ENCODE data around the gene UBXN6. TPM values are rescaled to one million over a fixed set of nuclear protein-coding genes. Genes with fewer than 3 reads are reported as not detected.

UBXN6 gene
- total RNA-seq, 1 donor from 2014 or later: 47.9 TPM

GRCh38 chr19:4472174-4472974 lies 14.8 kb upstream of the UBXN6 start, which contains the start of gene HDGFL2:
TSS of gene HDGFL2 (plus strand) at chr19:4472297. CDS start at chr19:4472351, 54 bp downstream.
- peak; percentile 97 for DNase-seq
- Mint-ChIP-seq H3K9me3 (ENCODE audit: unreplicated experiment) (peaks cover 7% of the 10 kb centered on the region), H3K4me1 (ENCODE audit: low read depth, unreplicated experiment) (peaks cover 5% of the 10 kb centered on the region), H3K36me3 (ENCODE audit: unreplicated experiment) (no peaks in the 10 kb centered on the region), H3K27ac (ENCODE audit: unreplicated experiment) (peak within 1 kb of the TSS; percentile 84), H3K27me3 (ENCODE audit: unreplicated experiment) (peaks cover 5% of the 10 kb centered on the region), H3K4me3 (ENCODE audit: unreplicated experiment) (peak within 1 kb of the TSS; percentile 94)
- no peak for TF ChIP-seq CTCF (IDR thresholded peaks at IDR 0.05; ENCODE audit: partially characterized antibody, unreplicated experiment)

GRCh38 chr19:4471403-4472173 lies 14.0 kb upstream of the UBXN6 start:
- Mint-ChIP-seq H3K27me3 (ENCODE audit: unreplicated experiment) (peaks cover 5% of the 10 kb centered on the region), H3K27ac (ENCODE audit: unreplicated experiment) (no peak overlapping the region), H3K4me1 (ENCODE audit: low read depth, unreplicated experiment) (peaks cover 4% of the 10 kb centered on the region), H3K36me3 (ENCODE audit: unreplicated experiment) (no peaks in the 10 kb centered on the region), H3K4me3 (ENCODE audit: unreplicated experiment) (no peak overlapping the region), H3K9me3 (ENCODE audit: unreplicated experiment) (peaks cover 7% of the 10 kb centered on the region)
- TF ChIP-seq CTCF (IDR thresholded peaks at IDR 0.05; ENCODE audit: partially characterized antibody, unreplicated experiment): no peak
- DNase-seq: peak; percentile 95

- Mint-ChIP-seq H3K27me3 (ENCODE audit: unreplicated experiment) (no peaks in the 10 kb centered on the region), H3K36me3 (ENCODE audit: unreplicated experiment) (no peaks in the 10 kb centered on the region), H3K4me3 (ENCODE audit: unreplicated experiment) (no peak overlapping the region), H3K4me1 (ENCODE audit: low read depth, unreplicated experiment) (no peaks in the 10 kb centered on the region), H3K27ac (ENCODE audit: unreplicated experiment) (no peak overlapping the region), H3K9me3 (ENCODE audit: unreplicated experiment) (peaks cover 3% of the 10 kb centered on the region)
- TF ChIP-seq CTCF (IDR thresholded peaks at IDR 0.05; ENCODE audit: partially characterized antibody, unreplicated experiment): no peak
- DNase-seq: no peak
Observed at GRCh38 chr19:4467835-4468234, 10.2 kb upstream of the UBXN6 start.

- H3K4me1 Mint-ChIP-seq (ENCODE audit: low read depth, unreplicated experiment): no peaks in the 10 kb centered on the region
- H3K9me3 Mint-ChIP-seq (ENCODE audit: unreplicated experiment): peaks cover 1% of the 10 kb centered on the region
- H3K27ac Mint-ChIP-seq (ENCODE audit: unreplicated experiment): no peak overlapping the region
- no peak for DNase-seq
- no peak for TF ChIP-seq CTCF (IDR thresholded peaks at IDR 0.05; ENCODE audit: partially characterized antibody, unreplicated experiment)
- no peaks in the 10 kb centered on the region for H3K36me3 Mint-ChIP-seq (ENCODE audit: unreplicated experiment)
- H3K4me3 Mint-ChIP-seq (ENCODE audit: unreplicated experiment): no peak overlapping the region
- no peaks in the 10 kb centered on the region for H3K27me3 Mint-ChIP-seq (ENCODE audit: unreplicated experiment)
Observed at GRCh38 chr19:4464815-4465581, 7.4 kb upstream of the UBXN6 start.

Measured in glutamatergic neuron (in vitro differentiated cells).